Gastroesophageal sphincter (tissue), 4 donors: ENCODE data around the gene GDF11. TPM values are rescaled to one million over a fixed set of nuclear protein-coding genes. Genes with fewer than 3 reads are reported as not detected.

Experiments
- ATAC-seq: fragments of 150-250 bp; one replicate; pipeline ENCODE4 v1.9.1; 2016; ENCODE audit warnings: mild to moderate bottlenecking, moderate library complexity
- H3K27ac ChIP-seq, 4 donors: fragments of 200-600 bp; sonication (generic) in 3 of 4; 1 replicate in 3 of 4; 2 replicates in 1 of 4; pipeline ENCODE4 v1.5.1; 2016 to 2019
- H3K27me3 ChIP-seq: fragments of 200-600 bp; sonication (generic); one replicate; pipeline ENCODE4 v1.5.1; 2019
- H3K36me3 ChIP-seq, 2 donors: fragments of 200-600 bp; sonication (generic); one replicate each; pipeline ENCODE4 v1.5.1; 2019; ENCODE audit warnings: control low read depth in 1 of 2
- H3K4me1 ChIP-seq, 3 donors: fragments of 200-600 bp; sonication (generic); 1 replicate in 2 of 3; 2 replicates in 1 of 3; pipeline ENCODE4 v1.5.1; 2016 to 2019; ENCODE audit warnings: control low read depth in 2 of 3
- H3K4me3 ChIP-seq, 2 donors: fragments of 200-600 bp; sonication (generic); one replicate each; pipeline ENCODE4 v1.5.1; 2019; ENCODE audit warnings: mild to moderate bottlenecking in 1 of 2, moderate library complexity in 1 of 2
- H3K9me3 ChIP-seq, 3 donors: fragments of 200-600 bp; sonication (generic); one replicate each; pipeline ENCODE4 v1.5.1; 2017 to 2019; ENCODE audit warnings: control low read depth in 2 of 3
- EP300 ChIP-seq: sonication (generic); formaldehyde crosslinking; IDR thresholded peaks from one replicate; pipeline ENCODE4 v1.6.1; 2017; ENCODE audit warnings: antibody characterized with exemption, mild to moderate bottlenecking
- POLR2A ChIP-seq, 2 donors: fragments of 450-650 bp; IDR thresholded peaks; one replicate each; pipeline ENCODE4 v1.6.1; 2017; ENCODE audit warnings: antibody characterized with exemption in 2 of 2, mild to moderate bottlenecking in 2 of 2, moderate library complexity in 1 of 2
- POLR2AphosphoS5 ChIP-seq: sonication (generic); formaldehyde crosslinking; IDR thresholded peaks from one replicate; pipeline ENCODE4 v1.6.1; 2017; ENCODE audit warnings: antibody characterized with exemption
- WGBS, 2 donors: methylation state at CpG; one replicate each; pipeline ENCODE4 v1.1.5; 2018; ENCODE audit warnings: low coverage in 1 of 2; 5-methylcytosine and 5-hydroxymethylcytosine counted together
- total RNA-seq, 4 donors: library from RNA; depleted of rRNA; stranded (reverse); fragments of >200 nt; gene quantifications; one replicate each; pipeline ENCODE4 v1.1.0, GENCODE V29; 2016
- TF ChIP-seq, protein P1 (sequence below), 4 experiments: fragments of 200-600 bp in 2 of 4; fragments of 450-650 bp in 2 of 4; sonication (generic) in 1 of 4; IDR thresholded peaks; one replicate each; pipeline ENCODE4 v1.5.1; 2017 to 2019; ENCODE audit warnings: antibody characterized with exemption in 4 of 4, mild to moderate bottlenecking in 2 of 4, moderate library complexity in 2 of 4

Gene GDF11
- total RNA-seq, 4 donors from 2014 or later, result 2.8 to 9.8 (median 3.6) TPM

DNA sequence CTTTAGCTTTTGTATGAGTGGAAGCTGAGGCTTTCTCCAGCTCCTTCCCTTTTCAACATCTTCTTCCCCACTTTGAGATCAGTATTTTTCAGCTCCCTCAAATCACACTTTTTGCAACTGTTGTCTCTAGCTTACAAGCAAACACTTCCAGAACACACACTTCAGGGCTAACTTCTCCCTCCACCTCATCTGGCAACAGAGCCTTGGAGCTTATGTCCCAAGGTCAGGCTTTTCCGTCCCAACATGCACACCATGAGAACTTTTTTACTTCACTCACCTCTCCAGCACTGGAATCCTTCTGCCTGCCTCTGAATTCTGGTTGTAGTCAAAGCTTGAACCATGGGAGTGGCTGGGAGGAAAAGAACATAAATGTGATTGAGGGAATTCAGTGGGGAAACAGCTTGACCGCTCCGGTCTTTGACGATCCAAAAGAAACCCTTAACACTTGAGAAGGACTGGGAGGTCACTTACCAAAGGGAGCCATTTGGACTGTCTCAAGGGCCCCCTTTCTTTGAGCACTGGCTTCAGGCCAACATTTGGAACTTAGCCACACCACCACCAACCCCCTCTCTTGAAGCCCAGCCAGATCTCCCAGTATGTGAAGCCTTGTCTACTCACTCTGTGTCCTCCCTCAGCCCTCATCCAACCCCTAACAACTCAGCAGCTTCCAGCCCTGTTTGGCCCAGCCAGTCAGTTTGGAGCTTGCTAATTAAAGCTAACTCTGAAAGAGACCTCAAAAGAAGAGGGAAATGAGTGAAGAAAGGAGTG, 31.0 kb upstream of the GDF11 start:
- 40% methylated on average over 4 of the region's 4 CpGs; no CpG with 5 or more reads in 1 of the 2 donors for WGBS, 2 donors
- H3K27me3 ChIP-seq, result no peaks in the 10 kb centered on the region
- peak overlapping the region; percentile 65 to 97 (median 88) for H3K27ac ChIP-seq
- H3K4me1 ChIP-seq, result peaks cover 0 to 92% (median 31%) of the 10 kb centered on the region in 3 donors
- H3K9me3 ChIP-seq, result no peaks in the 10 kb centered on the region
- TF ChIP-seq, protein P1, sequence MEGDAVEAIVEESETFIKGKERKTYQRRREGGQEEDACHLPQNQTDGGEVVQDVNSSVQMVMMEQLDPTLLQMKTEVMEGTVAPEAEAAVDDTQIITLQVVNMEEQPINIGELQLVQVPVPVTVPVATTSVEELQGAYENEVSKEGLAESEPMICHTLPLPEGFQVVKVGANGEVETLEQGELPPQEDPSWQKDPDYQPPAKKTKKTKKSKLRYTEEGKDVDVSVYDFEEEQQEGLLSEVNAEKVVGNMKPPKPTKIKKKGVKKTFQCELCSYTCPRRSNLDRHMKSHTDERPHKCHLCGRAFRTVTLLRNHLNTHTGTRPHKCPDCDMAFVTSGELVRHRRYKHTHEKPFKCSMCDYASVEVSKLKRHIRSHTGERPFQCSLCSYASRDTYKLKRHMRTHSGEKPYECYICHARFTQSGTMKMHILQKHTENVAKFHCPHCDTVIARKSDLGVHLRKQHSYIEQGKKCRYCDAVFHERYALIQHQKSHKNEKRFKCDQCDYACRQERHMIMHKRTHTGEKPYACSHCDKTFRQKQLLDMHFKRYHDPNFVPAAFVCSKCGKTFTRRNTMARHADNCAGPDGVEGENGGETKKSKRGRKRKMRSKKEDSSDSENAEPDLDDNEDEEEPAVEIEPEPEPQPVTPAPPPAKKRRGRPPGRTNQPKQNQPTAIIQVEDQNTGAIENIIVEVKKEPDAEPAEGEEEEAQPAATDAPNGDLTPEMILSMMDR (IDR thresholded peaks at IDR 0.05), result no peak
- TF ChIP-seq EP300 (no peak), POLR2A (IDR thresholded peaks at IDR 0.05) (no peak)
- no peak for ATAC-seq
- H3K36me3 ChIP-seq, result no peaks in the 10 kb centered on the region
- no peak overlapping the region for H3K4me3 ChIP-seq

DNA sequence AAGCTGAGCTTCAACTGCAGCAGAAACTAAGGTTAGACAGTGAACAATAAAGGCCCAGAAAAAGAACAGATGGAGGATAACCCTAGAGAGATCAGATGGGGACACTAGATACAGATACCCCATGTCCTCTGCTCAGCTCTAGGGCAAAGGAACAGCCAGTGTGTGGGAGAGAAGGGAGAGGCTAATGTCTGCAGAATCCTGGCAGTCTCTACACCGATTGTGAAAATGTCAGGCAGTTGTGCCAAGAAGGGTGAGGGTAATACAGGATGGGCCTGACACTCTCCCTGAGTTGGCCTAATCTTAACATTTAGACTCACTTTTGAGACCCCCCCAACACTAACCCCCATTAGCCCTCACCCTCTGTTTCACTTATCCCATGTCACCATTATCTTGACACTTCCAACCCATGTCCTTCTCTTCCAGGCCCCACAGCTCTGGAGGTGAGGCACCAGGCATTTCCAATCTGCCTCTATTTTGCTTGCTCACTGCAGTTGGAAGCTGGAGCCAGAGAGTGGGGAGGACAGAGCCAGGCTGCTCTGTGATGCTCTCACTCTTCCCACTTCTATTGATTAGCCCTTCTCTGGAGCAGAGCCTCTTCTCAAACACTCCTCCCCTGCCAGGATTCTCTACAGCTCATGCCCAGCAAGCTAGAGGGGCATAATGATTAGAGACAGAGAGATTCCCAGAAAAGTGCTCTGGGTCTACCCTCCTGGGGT, 30.1 kb upstream of the GDF11 start:
- ATAC-seq, result no peak
- Histone ChIP-seq H3K4me1 (peaks cover under 1 to 92% (median 39%) of the 10 kb centered on the region in 3 donors), H3K36me3 (no peaks in the 10 kb centered on the region), H3K9me3 (no peaks in the 10 kb centered on the region), H3K27me3 (no peaks in the 10 kb centered on the region), H3K4me3 (no peak overlapping the region), H3K27ac (peak overlapping the region; percentile 65 to 97 (median 88))
- 13 to 17% methylated on average over 1 of the region's 1 CpG for WGBS, 2 donors
- TF ChIP-seq POLR2AphosphoS5 (no peak), POLR2A (IDR thresholded peaks at IDR 0.05) (no peak), EP300 (no peak)
- TF ChIP-seq, protein P1 (IDR thresholded peaks at IDR 0.05), result no peak

DNA sequence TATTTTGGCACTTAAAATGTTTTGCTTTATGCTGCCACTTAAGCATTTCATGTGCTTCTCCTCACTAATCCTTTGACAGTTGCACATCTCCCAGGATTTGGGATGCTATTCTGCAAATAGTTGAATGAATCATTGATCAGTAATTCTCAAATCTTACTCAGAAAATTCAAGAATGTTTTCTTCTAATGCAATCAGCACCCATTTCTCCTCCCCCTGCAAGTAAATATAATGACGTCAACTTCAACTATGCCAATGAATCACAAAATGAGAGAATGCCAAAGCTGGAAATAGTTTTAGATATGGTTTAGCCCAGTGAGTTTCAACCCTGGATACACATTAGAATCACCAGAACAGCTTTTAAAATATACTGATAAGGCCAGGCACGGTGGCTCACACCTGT, 29.2 kb upstream of the GDF11 start:
- ATAC-seq, result no peak
- Histone ChIP-seq H3K27ac (peak overlapping the region; percentile 65 to 97 (median 88)), H3K9me3 (no peaks in the 10 kb centered on the region), H3K36me3 (no peaks in the 10 kb centered on the region), H3K4me1 (peaks cover 9 to 92% (median 43%) of the 10 kb centered on the region in 3 donors), H3K27me3 (no peaks in the 10 kb centered on the region), H3K4me3 (no peak overlapping the region)
- WGBS, 2 donors, result 47 to 60% methylated on average over 2 of the region's 2 CpGs
- no peak for TF ChIP-seq EP300
- peak; percentile 60 for TF ChIP-seq POLR2AphosphoS5

DNA sequence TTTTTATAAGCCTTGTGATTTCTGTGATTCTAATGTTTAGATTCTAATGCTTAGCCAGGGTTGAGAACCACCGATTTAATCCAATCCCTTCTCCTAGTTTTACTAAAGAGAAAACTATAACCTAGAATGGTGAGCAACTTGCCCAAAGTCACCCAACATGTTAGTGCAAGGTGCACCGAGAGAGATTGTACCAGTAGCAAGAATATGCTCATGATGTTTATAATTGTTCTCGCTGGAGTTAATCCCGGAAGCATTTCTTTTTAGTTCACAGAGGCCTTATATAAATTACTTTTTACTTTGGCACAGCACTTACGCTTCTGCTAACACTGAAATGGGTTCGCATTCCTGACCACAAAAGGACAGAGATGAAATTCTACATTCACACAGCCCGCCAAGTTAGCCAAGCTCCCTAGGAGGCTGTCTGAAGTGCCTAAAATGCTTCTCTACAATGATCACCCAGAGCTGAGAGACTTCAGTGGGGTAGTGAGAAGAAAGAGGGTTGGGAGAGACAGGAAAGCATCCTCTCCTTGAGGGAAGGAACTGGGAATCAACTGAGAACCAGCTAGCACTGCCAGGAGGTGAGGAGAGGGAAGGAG, 27.7 kb upstream of the GDF11 start:
- Histone ChIP-seq H3K27me3 (no peaks in the 10 kb centered on the region), H3K9me3 (no peaks in the 10 kb centered on the region), H3K4me3 (peak overlapping the region; percentile 43 to 77), H3K4me1 (peaks cover 18 to 92% (median 54%) of the 10 kb centered on the region in 3 donors), H3K27ac (peak overlapping the region; percentile 84 to 98 (median 97)), H3K36me3 (no peaks in the 10 kb centered on the region)
- peak; percentile 54 for ATAC-seq
- 21 to 26% methylated on average over 7 of the region's 7 CpGs for WGBS, 2 donors
- TF ChIP-seq EP300 (no peak), POLR2AphosphoS5 (peak; percentile 86), POLR2A (IDR thresholded peaks at IDR 0.05) (peak; percentile 14 to 17)
- TF ChIP-seq, protein P1 (IDR thresholded peaks at IDR 0.05), result no peak

DNA sequence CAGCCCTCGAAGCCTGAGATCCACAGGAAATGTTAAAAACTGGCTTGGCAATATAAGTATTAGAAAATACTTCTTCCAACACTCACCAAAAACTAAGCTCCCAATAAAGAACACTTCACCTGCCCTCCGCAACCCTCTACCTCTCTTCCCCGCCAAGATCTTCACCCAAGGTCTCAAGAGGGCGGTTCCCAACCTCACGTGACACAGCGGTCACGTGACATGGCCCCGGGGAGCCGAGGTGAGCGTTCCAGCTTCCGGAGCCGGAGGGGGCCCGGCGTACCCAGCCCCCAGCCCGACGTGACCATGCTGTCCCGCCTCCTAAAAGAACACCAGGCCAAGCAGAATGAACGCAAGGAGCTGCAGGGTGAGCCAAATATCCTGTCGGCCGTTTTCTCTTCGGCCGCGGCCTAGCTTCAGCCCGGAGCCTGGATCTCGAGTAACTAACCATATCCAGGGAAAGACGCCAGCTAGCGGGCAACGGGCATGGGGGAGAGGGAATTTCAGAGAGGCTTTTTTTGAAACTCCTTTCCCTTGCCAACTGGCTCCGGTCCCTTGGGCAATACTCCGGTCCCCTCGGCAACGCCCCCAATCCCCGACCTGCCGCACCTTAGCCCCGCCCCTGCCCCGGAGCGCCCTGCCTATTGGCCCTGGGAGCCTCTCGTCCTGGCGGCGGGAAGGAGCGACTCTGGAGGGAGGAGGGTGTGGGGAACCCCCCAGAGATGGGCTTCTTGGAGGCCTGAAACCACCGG, 26.9 kb upstream of the GDF11 start, which contains the start of gene BLOC1S1:
Gene BLOC1S1 (plus strand): TSS at position 214 of the 749 bp plus-strand sequence. CDS start 6 bp downstream, at position 220.
- 2 to 3% methylated on average over 5 to 16 of the region's 42 CpGs for WGBS, 2 donors
- ATAC-seq, result peak; percentile 78
- TF ChIP-seq POLR2A (IDR thresholded peaks at IDR 0.05) (peak in 1 of 2 donors; percentile 32), EP300 (no peak), POLR2AphosphoS5 (peak; percentile 90)
- TF ChIP-seq, protein P1 (IDR thresholded peaks at IDR 0.05), result peak in 2 of 4 experiments; percentile 25 to 29
- Histone ChIP-seq H3K27me3 (no peaks in the 10 kb centered on the region), H3K4me1 (peaks cover 18 to 92% (median 61%) of the 10 kb centered on the region in 3 donors), H3K36me3 (no peaks in the 10 kb centered on the region), H3K9me3 (no peaks in the 10 kb centered on the region), H3K4me3 (peak within 1 kb of the TSS; percentile 43 to 77), H3K27ac (peak within 1 kb of the TSS; percentile 84 to 98 (median 97))
